Measurements from ENCODE around the gene KIFC3.

GRCh38 chr16:57751539-57752202 lies 50.6 kb downstream of the KIFC3 start:
- TF ChIP-seq CTCF (conservative IDR thresholded peaks at IDR 0.05) (no peak), ZFX (IDR thresholded peaks at IDR 0.05) (no peak)

All from C4-2B (cell line).